Activated T-helper 2 cell treated with anti-CD3 and anti-CD28 coated beads, Interferon-gamma antibody, Interleukin-2, Interleukin-4, amounts not matched to agents 10 μg/mL and 5 μg/mL and 100 μg/mL, durations not matched to agents 14 hours and 24 hours and 36 hours (primary cell): ENCODE data around the gene ERMP1. TPM values are rescaled to one million over a fixed set of nuclear protein-coding genes. Genes with fewer than 3 reads are reported as not detected.

Source experiments
- DNase-seq: peaks from one replicate; pipeline ENCODE4 v3.0.0; 2021; ENCODE audit warnings: low spot score
- H3K27ac Mint-ChIP-seq: one replicate; pipeline ENCODE4 v1.8.0; 2021; ENCODE audit warnings: mixed read lengths
- H3K27me3 Mint-ChIP-seq: one replicate; pipeline ENCODE4 v1.8.0; 2021; ENCODE audit warnings: low read depth, mixed read lengths
- H3K36me3 Mint-ChIP-seq: one replicate; pipeline ENCODE4 v1.8.0; 2021; ENCODE audit warnings: low read depth, mixed read lengths
- H3K4me1 Mint-ChIP-seq: one replicate; pipeline ENCODE4 v1.8.0; 2021; ENCODE audit warnings: low read depth, mixed read lengths
- H3K4me3 Mint-ChIP-seq: one replicate; pipeline ENCODE4 v1.8.0; 2021; ENCODE audit warnings: low read depth, mild to moderate bottlenecking, moderate library complexity, mixed read lengths
- H3K9me3 Mint-ChIP-seq: one replicate; pipeline ENCODE4 v1.8.0; 2021; ENCODE audit warnings: mixed read lengths
- intact Hi-C: fragments of 100-400 bp; cut with micrococcal nuclease; formaldehyde crosslinking; loops from one replicate; pipeline ENCODE4 v1.15.1; 2023
- total RNA-seq: library from RNA; stranded (reverse); gene quantifications from 2 replicates; pipeline ENCODE4 v1.2.3, GENCODE V29; 2022

Gene ERMP1
- total RNA-seq, 1 donor from 2014 or later = 21.1 TPM

DNA sequence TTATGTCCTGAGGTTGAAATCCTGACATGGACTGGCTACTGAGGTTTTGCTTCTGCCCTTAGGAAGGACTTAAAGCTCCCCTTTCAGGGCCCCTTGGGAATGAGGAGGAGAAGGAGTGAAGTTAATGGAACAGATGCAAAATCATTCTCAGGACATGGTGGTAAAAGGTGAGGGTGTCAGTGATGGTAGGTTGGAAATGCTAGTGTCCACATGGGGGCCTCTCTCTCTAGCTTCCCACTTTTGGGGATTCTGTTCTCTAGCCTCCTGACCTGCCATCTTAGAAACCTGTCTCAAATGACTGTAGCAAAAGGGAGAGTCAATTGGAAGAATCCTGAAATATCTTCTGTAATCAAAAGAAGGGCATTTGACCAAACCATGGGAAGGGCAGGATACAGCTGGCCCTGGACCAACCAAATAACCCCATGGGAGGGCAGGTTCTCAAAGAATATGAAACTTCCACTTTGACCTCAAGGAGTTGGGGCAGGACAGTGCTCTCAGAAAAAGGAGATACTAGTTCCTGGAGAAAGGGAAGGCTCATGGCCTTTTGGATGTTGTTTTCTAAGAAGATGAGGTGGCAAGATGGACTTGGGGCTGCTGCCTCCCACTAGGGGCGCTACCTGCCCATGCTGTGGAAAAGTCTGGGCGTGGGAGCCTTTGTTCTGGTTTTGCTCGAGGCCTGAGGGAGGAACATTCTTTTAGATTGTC, 36.5 kb upstream of the ERMP1 start:
- peaks cover 20% of the 10 kb centered on the region for H3K4me1 Mint-ChIP-seq
- no peak overlapping the region for H3K4me3 Mint-ChIP-seq
- H3K36me3 Mint-ChIP-seq = no peaks in the 10 kb centered on the region
- H3K27me3 Mint-ChIP-seq = no peaks in the 10 kb centered on the region
- intact Hi-C loops = no loop called here
- H3K27ac Mint-ChIP-seq = no peak overlapping the region
- no peaks in the 10 kb centered on the region for H3K9me3 Mint-ChIP-seq
- no peak for DNase-seq

DNA sequence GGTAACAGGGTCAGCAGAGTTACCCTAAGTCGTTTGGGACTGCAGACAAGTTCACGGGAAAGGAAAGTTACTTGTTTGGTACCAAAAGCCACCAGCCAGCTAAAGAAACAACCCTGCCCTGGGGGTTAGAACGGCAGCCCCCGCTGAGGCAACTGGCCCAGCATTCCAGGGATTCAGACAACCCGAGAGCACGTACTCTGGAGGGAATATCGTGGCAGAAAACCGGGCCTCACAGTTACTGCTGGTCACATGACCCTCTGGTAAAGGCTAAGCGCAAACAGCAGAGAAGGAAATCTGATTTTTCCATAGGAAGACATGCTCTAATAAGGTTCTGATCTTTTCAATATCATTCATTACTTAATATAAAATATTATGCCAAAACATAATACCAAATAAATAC, 35.3 kb upstream of the ERMP1 start:
- H3K27ac Mint-ChIP-seq = no peak overlapping the region
- no peak for DNase-seq
- intact Hi-C loops = no loop called here

GRCh38 chr9:5866685-5867084, 33.8 kb upstream of the ERMP1 start:
- H3K9me3 Mint-ChIP-seq = no peaks in the 10 kb centered on the region
- no peak for DNase-seq
- intact Hi-C loops = no loop called here
- H3K27me3 Mint-ChIP-seq = no peaks in the 10 kb centered on the region
- no peak overlapping the region for H3K27ac Mint-ChIP-seq
- no peaks in the 10 kb centered on the region for H3K36me3 Mint-ChIP-seq
- H3K4me1 Mint-ChIP-seq = peaks cover 7% of the 10 kb centered on the region
- H3K4me3 Mint-ChIP-seq = no peak overlapping the region

More for the DNA sequence above, 35.3 kb upstream of the ERMP1 start:
- Mint-ChIP-seq H3K4me3 (no peak overlapping the region), H3K36me3 (no peaks in the 10 kb centered on the region), H3K9me3 (no peaks in the 10 kb centered on the region), H3K27me3 (no peaks in the 10 kb centered on the region), H3K4me1 (peaks cover 11% of the 10 kb centered on the region)

GRCh38 chr9:5866272-5866671, 33.4 kb upstream of the ERMP1 start:
- H3K9me3 Mint-ChIP-seq = no peaks in the 10 kb centered on the region
- no peak overlapping the region for H3K27ac Mint-ChIP-seq
- no peaks in the 10 kb centered on the region for H3K36me3 Mint-ChIP-seq
- DNase-seq = no peak
- H3K4me1 Mint-ChIP-seq = peaks cover 7% of the 10 kb centered on the region
- intact Hi-C loops = no loop called here
- no peak overlapping the region for H3K4me3 Mint-ChIP-seq
- no peaks in the 10 kb centered on the region for H3K27me3 Mint-ChIP-seq

DNA sequence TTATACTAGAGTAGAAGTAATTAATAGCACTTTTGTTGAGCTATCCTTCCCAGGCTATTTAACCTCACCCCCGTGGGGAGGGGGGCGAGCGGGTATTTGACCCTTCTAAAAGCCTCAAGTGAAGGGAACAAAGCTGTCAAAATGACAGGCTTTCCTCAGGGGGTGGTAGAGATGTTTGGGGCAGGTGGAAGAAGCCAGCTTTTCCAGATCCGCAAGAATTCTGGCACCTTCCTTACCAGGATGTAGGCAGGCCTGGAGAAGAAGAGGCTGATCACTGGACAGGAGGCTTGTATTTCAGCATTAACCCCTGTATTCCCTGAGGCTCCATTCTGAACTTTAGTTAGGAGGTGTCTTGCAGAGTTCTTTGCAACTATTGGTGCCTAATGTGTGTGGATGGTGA, 31.5 kb upstream of the ERMP1 start:
- H3K4me1 Mint-ChIP-seq = peaks cover 7% of the 10 kb centered on the region
- no peaks in the 10 kb centered on the region for H3K9me3 Mint-ChIP-seq
- H3K27ac Mint-ChIP-seq = no peak overlapping the region
- H3K36me3 Mint-ChIP-seq = no peaks in the 10 kb centered on the region
- H3K4me3 Mint-ChIP-seq = no peak overlapping the region
- DNase-seq = no peak
- H3K27me3 Mint-ChIP-seq = no peaks in the 10 kb centered on the region
- intact Hi-C loops = no loop called here

GRCh38 chr9:5863092-5863746, 30.3 kb upstream of the ERMP1 start:
- Mint-ChIP-seq H3K27me3 (no peaks in the 10 kb centered on the region), H3K27ac (no peak overlapping the region), H3K4me3 (no peak overlapping the region), H3K4me1 (peaks cover 3% of the 10 kb centered on the region), H3K9me3 (no peaks in the 10 kb centered on the region), H3K36me3 (no peaks in the 10 kb centered on the region)
- intact Hi-C loops = no loop called here
- no peak for DNase-seq

GRCh38 chr9:5858833-5859232, 25.9 kb upstream of the ERMP1 start:
- DNase-seq = no peak
- no peak overlapping the region for H3K4me3 Mint-ChIP-seq
- H3K4me1 Mint-ChIP-seq = peaks cover 14% of the 10 kb centered on the region
- H3K9me3 Mint-ChIP-seq = peaks cover 4% of the 10 kb centered on the region
- H3K36me3 Mint-ChIP-seq = peaks cover 6% of the 10 kb centered on the region
- intact Hi-C loops = no loop called here
- H3K27ac Mint-ChIP-seq = no peak overlapping the region
- H3K27me3 Mint-ChIP-seq = no peaks in the 10 kb centered on the region

GRCh38 chr9:5857928-5858327, 25.0 kb upstream of the ERMP1 start:
- Mint-ChIP-seq H3K4me3 (no peak overlapping the region), H3K27ac (no peak overlapping the region), H3K27me3 (no peaks in the 10 kb centered on the region), H3K9me3 (peaks cover 6% of the 10 kb centered on the region), H3K4me1 (peaks cover 23% of the 10 kb centered on the region), H3K36me3 (peaks cover 13% of the 10 kb centered on the region)
- DNase-seq = no peak
- intact Hi-C loops = no loop called here

DNA sequence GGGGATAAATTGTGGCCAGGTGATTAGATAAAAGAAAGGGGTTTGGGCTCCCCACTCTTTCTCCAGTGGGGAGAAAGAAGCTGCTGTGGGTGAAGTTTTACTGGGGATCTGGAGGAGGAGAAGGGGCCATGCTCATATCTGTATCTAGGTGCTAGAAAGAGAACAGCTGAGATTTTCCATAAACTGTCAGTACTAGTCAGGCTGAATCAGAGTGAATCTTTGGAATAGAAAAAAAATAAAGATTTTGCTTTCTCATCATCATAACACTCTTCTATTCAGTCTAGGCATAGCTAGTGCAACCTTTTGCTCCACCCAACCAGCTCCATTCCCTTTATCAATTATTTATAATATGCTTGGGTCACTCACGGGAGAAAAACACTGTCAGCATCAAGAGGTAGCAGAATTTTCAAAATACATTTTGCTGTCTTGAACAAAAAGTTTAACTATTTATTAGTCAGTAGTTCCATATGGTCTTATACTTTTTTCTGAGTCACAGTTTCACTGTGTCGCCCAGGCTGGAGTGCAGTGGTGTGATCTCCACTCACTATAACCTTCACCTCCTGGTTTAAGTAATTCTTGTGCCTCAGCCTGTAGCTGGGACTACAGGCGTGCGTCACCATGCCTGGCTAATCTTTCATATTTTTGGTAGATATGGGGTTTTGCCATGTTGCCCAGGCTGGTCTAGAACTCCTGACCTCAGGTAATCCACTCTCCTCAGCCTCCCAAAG, 21.3 kb upstream of the ERMP1 start:
- peak overlapping the region; percentile 46 for H3K27ac Mint-ChIP-seq
- intact Hi-C loops = loop anchor here (5.0 kb wide), 3 partner anchors 397 to 828 kb away; partner anchors contain the start of gene PLGRKT
- H3K27me3 Mint-ChIP-seq = no peaks in the 10 kb centered on the region
- peaks cover 54% of the 10 kb centered on the region for H3K4me1 Mint-ChIP-seq
- H3K36me3 Mint-ChIP-seq = peaks cover 22% of the 10 kb centered on the region
- H3K9me3 Mint-ChIP-seq = peaks cover 6% of the 10 kb centered on the region
- DNase-seq = no peak
- H3K4me3 Mint-ChIP-seq = no peak overlapping the region

GRCh38 chr9:5853617-5854016, 20.7 kb upstream of the ERMP1 start:
- Mint-ChIP-seq H3K4me3 (no peak overlapping the region), H3K27me3 (no peaks in the 10 kb centered on the region), H3K4me1 (peaks cover 58% of the 10 kb centered on the region), H3K9me3 (peaks cover 6% of the 10 kb centered on the region), H3K27ac (peak overlapping the region; percentile 46), H3K36me3 (peaks cover 24% of the 10 kb centered on the region)
- intact Hi-C loops = loop anchor here (5.0 kb wide), 3 partner anchors 396 to 829 kb away; partner anchors contain the start of gene PLGRKT
- DNase-seq = no peak

- DNase-seq = no peak
- intact Hi-C loops = loop anchor here (5.0 kb wide), 3 partner anchors 396 to 829 kb away; partner anchors contain the start of gene PLGRKT
- Mint-ChIP-seq H3K27ac (peak overlapping the region; percentile 46), H3K27me3 (no peaks in the 10 kb centered on the region), H3K36me3 (peaks cover 25% of the 10 kb centered on the region), H3K4me3 (no peak overlapping the region), H3K9me3 (peaks cover 6% of the 10 kb centered on the region), H3K4me1 (peaks cover 63% of the 10 kb centered on the region)
Observed at GRCh38 chr9:5852987-5853386, 20.1 kb upstream of the ERMP1 start.

- no peaks in the 10 kb centered on the region for H3K27me3 Mint-ChIP-seq
- peak overlapping the region; percentile 15 for H3K4me3 Mint-ChIP-seq
- peaks cover 67% of the 10 kb centered on the region for H3K4me1 Mint-ChIP-seq
- peak; percentile 48 for DNase-seq
- H3K27ac Mint-ChIP-seq = peak overlapping the region; percentile 75
- H3K36me3 Mint-ChIP-seq = peaks cover 25% of the 10 kb centered on the region
- intact Hi-C loops = loop anchor here (1.0 to 5.0 kb wide), 6 partner anchors 10 to 831 kb away; partner anchors contain the start of genes ERMP1 and PLGRKT
- H3K9me3 Mint-ChIP-seq = peaks cover 6% of the 10 kb centered on the region
Observed at GRCh38 chr9:5851445-5851844, 18.5 kb upstream of the ERMP1 start.
